ENCODE results near the gene ATP1A3.

Gene ATP1A3

GRCh38 chr19:41927497-41928192 lies 66.4 kb downstream of the ATP1A3 start:
- peak; percentile 57 for DNase-seq

- DNase-seq, result no peak
Observed at GRCh38 chr19:41926763-41927496, 67.1 kb downstream of the ATP1A3 start.

- DNase-seq, result no peak
Observed at GRCh38 chr19:41926028-41926762, 67.8 kb downstream of the ATP1A3 start.

- no peak for DNase-seq
Observed at GRCh38 chr19:41925208-41926003, 68.6 kb downstream of the ATP1A3 start.

- no peak for DNase-seq
Observed at GRCh38 chr19:41924151-41925145, 69.6 kb downstream of the ATP1A3 start.

GRCh38 chr19:41923045-41923788 lies 70.8 kb downstream of the ATP1A3 start:
- DNase-seq, result no peak

- DNase-seq, result no peak
Observed at GRCh38 chr19:41922585-41922984, 71.4 kb downstream of the ATP1A3 start.

- no peak for DNase-seq
Observed at GRCh38 chr19:41921577-41922576, 72.2 kb downstream of the ATP1A3 start.

- DNase-seq, result no peak
Observed at GRCh38 chr19:41920882-41921576, 73.0 kb downstream of the ATP1A3 start.

GRCh38 chr19:41919948-41920712 lies 73.9 kb downstream of the ATP1A3 start:
- DNase-seq, result no peak

- no peak for DNase-seq
Observed at GRCh38 chr19:41918653-41919244, 75.3 kb downstream of the ATP1A3 start.

GRCh38 chr19:41918095-41918494 lies 75.9 kb downstream of the ATP1A3 start:
- no peak for DNase-seq

- no peak for DNase-seq
Observed at GRCh38 chr19:41917676-41918075, 76.4 kb downstream of the ATP1A3 start.

All from activated CD8-positive, alpha-beta memory T cell treated with anti-CD3 and anti-CD28 coated beads, Interleukin-2, amount 50 U/mL, for 4 hours (primary cell).